Measurements from ENCODE around the gene CCDC40.
"Not testable (repeated sequence)": the region's sequence is repeated elsewhere in the genome, so short reads cannot be mapped to it uniquely, and the experiment has no call there.

Gene CCDC40

DNA sequence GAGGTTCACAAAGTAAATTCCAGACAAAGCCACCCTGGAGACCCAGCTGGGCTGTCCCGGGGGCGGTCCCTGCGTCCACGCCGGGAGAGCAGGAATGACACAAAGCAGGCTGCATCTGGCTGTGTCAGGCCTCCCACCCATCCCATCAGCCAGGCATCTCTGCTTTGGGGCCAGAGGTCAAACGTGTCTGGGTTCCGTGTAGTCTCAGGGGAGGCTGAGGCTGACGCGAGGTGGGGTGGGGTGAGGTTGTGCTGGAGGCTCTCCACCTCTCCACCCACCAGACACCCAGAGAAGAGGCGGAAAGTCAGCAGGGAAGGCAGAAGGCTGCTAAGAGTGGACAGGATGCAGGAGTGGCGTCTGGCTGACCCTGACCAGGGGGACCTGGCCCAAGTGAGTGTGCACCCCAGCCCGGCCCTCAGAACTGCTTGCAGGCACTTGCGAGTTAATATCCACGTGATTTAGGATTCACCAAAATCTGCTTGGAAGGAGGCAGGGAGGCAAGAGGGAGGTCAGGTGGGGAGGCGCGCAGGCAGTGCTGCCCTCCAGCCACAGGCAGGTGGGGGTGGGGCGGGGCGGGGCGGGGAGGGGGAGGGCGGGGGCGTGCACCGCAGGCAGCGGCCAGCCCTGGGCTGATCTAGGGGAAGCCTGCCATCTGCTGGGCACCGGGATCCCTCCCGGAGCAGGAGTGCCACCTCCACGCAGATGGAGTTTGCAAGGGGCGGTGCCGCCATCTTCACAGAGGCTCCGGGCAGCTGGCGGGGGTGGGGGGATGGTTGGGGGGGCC, 45.1 kb upstream of the CCDC40 start:
- peak overlapping the region; percentile 53 to 55 for H3K4me3 ChIP-seq (ENCODE audit: low read depth in 1 of 2, low read length in 2 of 2)
- H3K27me3 ChIP-seq (ENCODE audit: control insufficient read depth in 1 of 2, insufficient read depth in 2 of 2, low read length in 2 of 2) = no peaks in the 10 kb centered on the region
- no peaks in the 10 kb centered on the region for H3K36me3 ChIP-seq (ENCODE audit: control insufficient read depth in 1 of 2, insufficient read depth in 2 of 2, low read length in 2 of 2)
- no peaks in the 10 kb centered on the region for H3K9me3 ChIP-seq (ENCODE audit: control insufficient read depth in 1 of 2, low read length in 2 of 2)
- peaks cover 73 to 74% of the 10 kb centered on the region in 2 donors for H3K4me1 ChIP-seq (ENCODE audit: control insufficient read depth in 1 of 2, insufficient read depth in 2 of 2, low read length in 2 of 2)
- no peak overlapping the region for H3K27ac ChIP-seq (ENCODE audit: low read depth, low read length)
- peak overlapping the region; percentile 19 to 60 for H3K9ac ChIP-seq (ENCODE audit: low read depth in 1 of 2, low read length in 2 of 2)

DNA sequence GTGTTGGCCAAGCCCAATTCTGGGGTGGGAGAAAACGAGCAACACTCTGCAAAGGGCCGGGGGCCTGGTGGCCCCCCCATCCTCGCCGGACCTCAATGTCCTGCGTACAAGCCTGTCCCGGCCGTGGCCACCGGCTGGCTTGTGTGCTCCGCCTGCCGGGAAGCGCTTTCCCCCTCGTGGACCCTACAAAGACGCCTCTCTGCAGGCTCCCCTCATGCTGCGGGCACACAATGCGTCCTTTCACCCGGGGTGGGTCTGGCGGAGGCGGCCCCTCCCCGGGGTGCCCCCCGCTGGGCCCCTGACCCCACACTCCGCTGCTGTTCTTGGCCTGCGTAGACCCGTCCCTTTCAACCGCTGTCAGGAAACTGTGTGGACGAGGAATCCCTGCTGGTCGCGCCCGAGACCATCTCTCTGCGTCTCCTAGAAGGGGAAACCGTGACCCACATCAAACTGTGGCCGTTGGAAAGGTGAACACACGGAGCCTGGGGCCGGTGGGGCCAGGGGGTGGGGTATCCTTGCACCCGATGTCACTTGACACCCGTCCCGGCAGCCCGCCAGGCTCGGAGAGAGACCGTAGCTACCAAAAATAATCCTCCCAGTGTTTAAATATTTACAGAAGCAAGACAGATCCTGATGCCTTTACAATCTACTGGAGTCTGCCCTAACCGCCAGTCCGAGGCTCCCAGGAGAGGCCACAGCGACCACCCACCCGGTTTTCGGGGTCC, 44.4 kb upstream of the CCDC40 start:
- no peaks in the 10 kb centered on the region for H3K27me3 ChIP-seq (ENCODE audit: control insufficient read depth in 1 of 2, insufficient read depth in 2 of 2, low read length in 2 of 2)
- H3K36me3 ChIP-seq (ENCODE audit: control insufficient read depth in 1 of 2, insufficient read depth in 2 of 2, low read length in 2 of 2) = no peaks in the 10 kb centered on the region
- H3K9me3 ChIP-seq (ENCODE audit: control insufficient read depth in 1 of 2, low read length in 2 of 2) = no peaks in the 10 kb centered on the region
- no peak overlapping the region for H3K27ac ChIP-seq (ENCODE audit: low read depth, low read length)
- peak overlapping the region; percentile 14 to 30 for H3K9ac ChIP-seq (ENCODE audit: low read depth in 1 of 2, low read length in 2 of 2)
- H3K4me3 ChIP-seq (ENCODE audit: low read depth in 1 of 2, low read length in 2 of 2) = peak overlapping the region; percentile 45 to 55
- H3K4me1 ChIP-seq (ENCODE audit: control insufficient read depth in 1 of 2, insufficient read depth in 2 of 2, low read length in 2 of 2) = peaks cover 66 to 67% of the 10 kb centered on the region in 2 donors

DNA sequence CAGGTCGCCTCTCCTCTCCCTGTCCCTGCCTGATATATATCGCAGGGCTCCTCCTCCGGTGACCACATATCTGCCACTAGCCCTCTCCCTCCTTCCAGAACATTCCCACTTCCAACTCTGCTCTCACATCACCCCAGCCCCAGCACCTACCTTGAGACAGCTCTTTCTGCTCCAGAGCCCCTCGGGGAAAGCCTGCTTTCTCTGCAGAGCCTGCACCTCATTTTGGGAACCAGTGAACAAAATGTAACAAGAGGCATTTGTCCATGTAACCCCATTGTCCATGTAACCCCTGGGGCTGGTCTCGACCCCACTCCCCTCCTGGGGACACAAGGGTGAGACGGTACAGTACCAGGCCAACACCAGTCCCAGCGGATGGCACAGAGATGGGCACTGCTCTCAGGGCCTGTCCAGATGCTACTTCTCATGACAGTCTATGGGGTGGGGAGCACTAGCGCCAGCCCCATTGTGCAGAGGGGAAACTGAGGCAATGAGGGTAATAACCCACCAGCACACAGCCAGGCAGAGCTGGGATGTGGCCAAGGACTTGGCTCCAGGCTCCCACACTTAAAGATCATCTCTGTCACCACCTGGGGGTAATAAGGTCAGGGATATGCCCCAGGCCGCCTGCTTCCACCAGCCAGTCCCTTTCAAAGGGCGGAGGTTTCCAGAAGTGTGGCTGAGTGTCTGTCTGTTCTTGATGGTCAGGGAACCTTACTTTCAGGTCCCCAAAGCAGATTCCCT, 43.6 kb upstream of the CCDC40 start:
- peak overlapping the region; percentile 14 to 30 for H3K9ac ChIP-seq (ENCODE audit: low read depth in 1 of 2, low read length in 2 of 2)
- H3K9me3 ChIP-seq (ENCODE audit: control insufficient read depth in 1 of 2, low read length in 2 of 2) = no peaks in the 10 kb centered on the region
- peaks cover 59 to 60% of the 10 kb centered on the region in 2 donors for H3K4me1 ChIP-seq (ENCODE audit: control insufficient read depth in 1 of 2, insufficient read depth in 2 of 2, low read length in 2 of 2)
- no peaks in the 10 kb centered on the region for H3K36me3 ChIP-seq (ENCODE audit: control insufficient read depth in 1 of 2, insufficient read depth in 2 of 2, low read length in 2 of 2)
- H3K4me3 ChIP-seq (ENCODE audit: low read depth in 1 of 2, low read length in 2 of 2) = peak overlapping the region in 1 of 2 donors; percentile 45
- H3K27me3 ChIP-seq (ENCODE audit: control insufficient read depth in 1 of 2, insufficient read depth in 2 of 2, low read length in 2 of 2) = no peaks in the 10 kb centered on the region
- no peak overlapping the region for H3K27ac ChIP-seq (ENCODE audit: low read depth, low read length)

DNA sequence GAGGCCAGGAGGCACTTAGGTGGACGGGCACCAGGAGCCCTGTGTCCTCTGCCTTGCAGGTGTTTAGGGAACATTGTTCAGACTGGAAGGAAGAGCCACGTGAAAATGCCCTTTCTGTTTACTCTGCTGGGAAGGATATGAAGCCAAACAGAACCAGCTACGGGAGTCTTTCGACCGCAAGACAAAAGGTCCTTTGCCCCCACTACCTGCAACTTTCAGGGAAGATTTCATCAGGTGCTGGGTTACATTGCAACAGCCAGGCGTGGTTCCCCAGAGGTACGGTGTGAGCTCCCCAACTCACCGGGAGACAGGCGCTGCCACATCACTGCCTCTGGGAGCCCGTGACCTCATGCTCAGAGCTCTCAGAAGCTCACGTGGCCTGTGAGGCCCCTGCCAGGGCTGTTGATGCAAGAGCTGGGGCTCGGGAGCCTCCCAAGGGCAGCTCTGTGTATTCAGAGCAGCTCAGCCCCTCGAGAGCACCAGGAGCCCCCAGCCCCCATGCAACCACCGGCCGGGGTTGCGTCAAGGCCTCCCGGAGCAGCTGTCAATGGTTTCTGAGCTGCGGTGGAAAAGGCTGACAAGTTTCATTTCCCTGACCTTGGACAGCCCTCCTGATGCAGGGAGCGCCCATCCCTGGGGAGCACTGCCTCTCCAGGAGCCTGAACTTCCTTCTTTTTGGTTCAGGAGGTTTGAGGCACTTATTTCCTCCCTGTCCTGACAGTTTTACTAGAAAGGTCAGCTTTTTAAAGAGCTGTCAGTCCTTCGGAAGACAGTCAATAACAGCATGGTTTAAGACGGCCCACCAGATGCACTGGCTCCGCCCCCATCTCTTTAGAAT, 42.8 kb upstream of the CCDC40 start:
- Histone ChIP-seq H3K9me3 (ENCODE audit: control insufficient read depth in 1 of 2, low read length in 2 of 2) (no peaks in the 10 kb centered on the region), H3K27me3 (ENCODE audit: control insufficient read depth in 1 of 2, insufficient read depth in 2 of 2, low read length in 2 of 2) (no peaks in the 10 kb centered on the region), H3K27ac (ENCODE audit: low read depth, low read length) (no peak overlapping the region), H3K9ac (ENCODE audit: low read depth in 1 of 2, low read length in 2 of 2) (peak overlapping the region; percentile 14 to 30), H3K4me1 (ENCODE audit: control insufficient read depth in 1 of 2, insufficient read depth in 2 of 2, low read length in 2 of 2) (peaks cover 52 to 53% of the 10 kb centered on the region in 2 donors), H3K36me3 (ENCODE audit: control insufficient read depth in 1 of 2, insufficient read depth in 2 of 2, low read length in 2 of 2) (no peaks in the 10 kb centered on the region), H3K4me3 (ENCODE audit: low read depth in 1 of 2, low read length in 2 of 2) (peak overlapping the region in 1 of 2 donors; percentile 4)

DNA sequence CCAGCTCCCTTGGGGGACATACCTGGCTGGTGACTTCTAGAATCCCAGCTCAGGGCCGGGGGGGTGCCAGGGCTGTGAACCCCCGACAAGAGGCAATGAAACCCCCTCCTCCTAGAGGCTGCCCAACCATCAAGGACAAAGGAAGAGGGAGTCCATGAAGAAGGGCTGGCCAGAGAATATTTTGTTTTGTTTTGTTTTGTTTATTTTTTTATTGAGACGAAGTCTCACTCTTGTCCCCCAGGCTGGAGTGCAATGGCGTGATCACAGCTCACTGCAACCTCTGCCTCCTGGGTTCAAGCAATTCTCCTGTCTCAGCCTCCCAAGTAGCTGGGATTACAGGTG, 42.2 kb upstream of the CCDC40 start:
- H3K27me3 ChIP-seq (ENCODE audit: control insufficient read depth in 1 of 2, insufficient read depth in 2 of 2, low read length in 2 of 2); H3K9me3 ChIP-seq (ENCODE audit: control insufficient read depth in 1 of 2, low read length in 2 of 2); H3K36me3 ChIP-seq (ENCODE audit: control insufficient read depth in 1 of 2, insufficient read depth in 2 of 2, low read length in 2 of 2); H3K27ac ChIP-seq (ENCODE audit: low read depth, low read length): not testable (repeated sequence)
- peak overlapping the region in 1 of 2 donors; percentile 4 for H3K4me3 ChIP-seq (ENCODE audit: low read depth in 1 of 2, low read length in 2 of 2)
- H3K9ac ChIP-seq (ENCODE audit: low read depth in 1 of 2, low read length in 2 of 2) = peak overlapping the region in 1 of 2 donors; percentile 5
- H3K4me1 ChIP-seq (ENCODE audit: control insufficient read depth in 1 of 2, insufficient read depth in 2 of 2, low read length in 2 of 2) = peaks cover 47% of the 10 kb centered on the region in 2 donors

DNA sequence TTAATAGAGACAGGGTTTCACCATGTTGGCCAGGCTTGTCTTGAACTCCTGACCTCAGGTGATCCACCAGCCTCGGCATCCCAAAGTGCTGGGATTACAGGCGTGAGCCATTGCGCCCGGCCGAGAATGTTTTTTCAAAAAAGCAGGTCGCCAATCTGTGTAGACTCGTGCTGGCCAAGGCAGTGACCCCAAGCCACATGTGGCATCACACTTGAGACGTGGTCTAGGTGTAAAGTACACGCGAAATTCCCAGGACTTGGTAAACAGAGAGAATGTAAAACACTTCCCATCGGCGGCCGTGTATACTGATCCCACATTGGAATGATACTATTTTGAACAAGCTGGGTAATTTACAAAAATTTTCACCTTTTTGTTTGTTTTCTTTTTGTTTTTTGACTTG, 41.8 kb upstream of the CCDC40 start:
- Histone ChIP-seq H3K9me3 (ENCODE audit: control insufficient read depth in 1 of 2, low read length in 2 of 2) (no peaks in the 10 kb centered on the region), H3K9ac (ENCODE audit: low read depth in 1 of 2, low read length in 2 of 2) (no peak overlapping the region), H3K4me3 (ENCODE audit: low read depth in 1 of 2, low read length in 2 of 2) (no peak overlapping the region), H3K27me3 (ENCODE audit: control insufficient read depth in 1 of 2, insufficient read depth in 2 of 2, low read length in 2 of 2) (no peaks in the 10 kb centered on the region), H3K36me3 (ENCODE audit: control insufficient read depth in 1 of 2, insufficient read depth in 2 of 2, low read length in 2 of 2) (no peaks in the 10 kb centered on the region), H3K4me1 (ENCODE audit: control insufficient read depth in 1 of 2, insufficient read depth in 2 of 2, low read length in 2 of 2) (peaks cover 43% of the 10 kb centered on the region in 2 donors), H3K27ac (ENCODE audit: low read depth, low read length) (no peak overlapping the region)

DNA sequence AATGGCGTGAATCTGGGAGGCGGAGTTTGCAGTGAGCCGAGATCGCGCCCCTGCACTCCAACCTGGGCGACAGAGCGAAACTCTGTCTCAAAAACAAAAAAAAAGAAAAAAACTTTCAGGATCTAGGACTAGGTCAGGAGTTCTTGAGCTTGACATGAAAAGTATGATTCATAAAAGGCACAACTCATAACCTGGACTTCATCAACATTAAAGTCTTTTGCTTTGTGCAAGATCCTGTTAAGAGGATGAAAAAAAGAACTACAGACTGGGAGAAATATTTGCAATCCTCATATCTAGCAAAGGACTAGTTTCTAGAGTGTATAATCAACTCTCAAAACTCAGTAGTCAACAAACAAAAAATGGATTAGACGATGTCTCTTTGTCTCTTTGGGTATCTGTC, 40.7 kb upstream of the CCDC40 start:
- H3K36me3 ChIP-seq (ENCODE audit: control insufficient read depth in 1 of 2, insufficient read depth in 2 of 2, low read length in 2 of 2) = no peaks in the 10 kb centered on the region
- no peaks in the 10 kb centered on the region for H3K27me3 ChIP-seq (ENCODE audit: control insufficient read depth in 1 of 2, insufficient read depth in 2 of 2, low read length in 2 of 2)
- no peak overlapping the region for H3K27ac ChIP-seq (ENCODE audit: low read depth, low read length)
- H3K4me1 ChIP-seq (ENCODE audit: control insufficient read depth in 1 of 2, insufficient read depth in 2 of 2, low read length in 2 of 2) = peaks cover 32% of the 10 kb centered on the region in 2 donors
- no peak overlapping the region for H3K9ac ChIP-seq (ENCODE audit: low read depth in 1 of 2, low read length in 2 of 2)
- H3K4me3 ChIP-seq (ENCODE audit: low read depth in 1 of 2, low read length in 2 of 2) = no peak overlapping the region
- no peaks in the 10 kb centered on the region for H3K9me3 ChIP-seq (ENCODE audit: control insufficient read depth in 1 of 2, low read length in 2 of 2)

DNA sequence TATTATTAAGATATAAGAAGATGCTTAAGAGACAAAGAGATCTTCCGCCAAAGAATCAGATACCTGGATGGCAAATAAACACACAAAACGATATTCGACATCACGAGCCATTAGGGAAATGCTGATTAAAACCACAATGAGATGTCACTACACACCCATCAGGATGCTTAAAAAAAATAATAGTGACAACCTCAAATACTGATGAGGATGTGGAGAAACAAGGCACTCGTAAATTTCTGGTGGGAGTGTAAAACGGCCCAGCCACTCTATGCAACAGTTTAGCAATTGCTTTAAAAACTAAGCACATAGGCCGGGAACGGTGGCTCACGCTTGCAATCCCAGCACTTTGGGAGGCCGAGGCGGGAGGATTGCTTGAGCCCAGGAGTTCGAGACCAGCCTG, 40.2 kb upstream of the CCDC40 start:
- H3K9me3 ChIP-seq (ENCODE audit: control insufficient read depth in 1 of 2, low read length in 2 of 2) = no peaks in the 10 kb centered on the region
- no peaks in the 10 kb centered on the region for H3K27me3 ChIP-seq (ENCODE audit: control insufficient read depth in 1 of 2, insufficient read depth in 2 of 2, low read length in 2 of 2)
- H3K36me3 ChIP-seq (ENCODE audit: control insufficient read depth in 1 of 2, insufficient read depth in 2 of 2, low read length in 2 of 2) = no peaks in the 10 kb centered on the region
- H3K27ac ChIP-seq (ENCODE audit: low read depth, low read length) = no peak overlapping the region
- peaks cover 26% of the 10 kb centered on the region in 2 donors for H3K4me1 ChIP-seq (ENCODE audit: control insufficient read depth in 1 of 2, insufficient read depth in 2 of 2, low read length in 2 of 2)
- H3K4me3 ChIP-seq (ENCODE audit: low read depth in 1 of 2, low read length in 2 of 2) = no peak overlapping the region
- H3K9ac ChIP-seq (ENCODE audit: low read depth in 1 of 2, low read length in 2 of 2) = no peak overlapping the region

DNA sequence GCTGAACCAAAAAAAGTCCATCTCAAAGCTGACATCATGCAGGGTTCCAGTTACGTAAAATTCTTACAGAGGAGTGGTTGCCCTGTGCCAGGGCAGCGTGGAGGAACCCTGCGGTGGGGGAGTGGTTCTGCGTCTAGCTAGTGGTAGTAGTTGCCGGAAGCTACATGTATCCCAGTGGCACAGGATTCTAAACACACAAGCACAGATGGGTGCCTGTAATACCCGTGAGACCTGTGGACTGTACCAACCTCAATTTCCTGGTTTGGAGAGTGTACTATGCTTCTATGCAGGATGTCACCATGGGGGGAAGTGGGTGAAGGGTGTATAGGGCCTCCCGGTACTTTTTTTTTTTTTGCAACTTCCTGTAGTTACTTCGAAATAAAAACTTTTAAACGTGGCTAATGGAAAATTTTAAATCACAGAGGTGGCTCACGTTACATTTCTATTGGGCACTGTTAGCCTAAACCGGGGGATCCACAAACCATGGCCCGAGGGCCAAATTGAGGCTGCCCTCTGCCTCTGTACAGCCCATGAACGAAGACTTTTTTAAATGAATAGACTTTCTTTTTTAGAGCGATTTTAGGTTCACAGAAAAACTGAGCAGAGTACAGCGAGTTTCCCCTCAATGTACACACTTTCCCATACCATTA, 39.3 kb upstream of the CCDC40 start:
- no peak overlapping the region for H3K9ac ChIP-seq (ENCODE audit: low read depth in 1 of 2, low read length in 2 of 2)
- H3K4me1 ChIP-seq (ENCODE audit: control insufficient read depth in 1 of 2, insufficient read depth in 2 of 2, low read length in 2 of 2) = peaks cover 20 to 21% of the 10 kb centered on the region in 2 donors
- H3K27me3 ChIP-seq (ENCODE audit: control insufficient read depth in 1 of 2, insufficient read depth in 2 of 2, low read length in 2 of 2) = no peaks in the 10 kb centered on the region
- no peaks in the 10 kb centered on the region for H3K9me3 ChIP-seq (ENCODE audit: control insufficient read depth in 1 of 2, low read length in 2 of 2)
- no peaks in the 10 kb centered on the region for H3K36me3 ChIP-seq (ENCODE audit: control insufficient read depth in 1 of 2, insufficient read depth in 2 of 2, low read length in 2 of 2)
- no peak overlapping the region for H3K27ac ChIP-seq (ENCODE audit: low read depth, low read length)
- H3K4me3 ChIP-seq (ENCODE audit: low read depth in 1 of 2, low read length in 2 of 2) = no peak overlapping the region
